ENCODE measurements around the gene LRRC37A3. TPM values are rescaled to one million over a fixed set of nuclear protein-coding genes. Genes with fewer than 3 reads are reported as not detected.

LRRC37A3 gene
- total and polyA plus RNA-seq, 3 donors from 2014 or later = 20.4 to 41.8 (median 39.5) TPM

Small RNA genes within 50 kb of the gene (small RNA-seq; reads per million reads assigned to genes)
- gene AC037487.3 = 0 reads per million in 2 donors
- gene AC103810.6 = 0 reads per million in 2 donors
- gene AC103810.7 = 0 reads per million in 2 donors
- gene RDM1P4 = 0 reads per million in 2 donors
- gene RN7SL404P = 0 to 0.09 reads per million in 2 donors
- gene RNU7-115P = 0 reads per million in 2 donors

Other genes starting within 250 kb of the LRRC37A3 start
- gene GNA13, start 137.3 kb upstream of the LRRC37A3 start, total RNA-seq = 10 to 100 TPM; 57.6 to 71.4 TPM
- 29.5 TPM for gene GNA13, start 137.3 kb upstream of the LRRC37A3 start, polyA plus RNA-seq (ENCODE audit: insufficient read depth, low read depth, low replicate concordance)
- gene RGS9, start 217.9 kb upstream of the LRRC37A3 start, total RNA-seq = 1 to 10 TPM; 5.7 to 7.9 TPM
- gene RGS9, start 217.9 kb upstream of the LRRC37A3 start, polyA plus RNA-seq (ENCODE audit: insufficient read depth, low read depth, low replicate concordance) = 4.6 TPM

Data from testis (tissue), 3 donors.